LHCN-M2 (cell line): ENCODE results near the gene CBLC. TPM values are rescaled to one million over a fixed set of nuclear protein-coding genes. Genes with fewer than 3 reads are reported as not detected.

Experiments used
- DNase-seq: peaks from one replicate; pipeline ENCODE4 v3.0.0-alpha.2; 2012; ENCODE audit warnings: low read depth
- polyA plus RNA-seq: library from polyadenylated mRNA; unstranded; fragments of >200 nt; gene quantifications from one replicate; pipeline ENCODE4 v1.2.1, GENCODE V29; 2012; ENCODE audit warnings: missing spikeins
- total RNA-seq: library from RNA; depleted of rRNA; stranded (reverse); fragments of >200 nt; gene quantifications from 2 replicates; pipeline ENCODE4 v1.2.3, GENCODE V29; 2014; rRNA removed

Gene CBLC
- not detected in 2 replicates for total RNA-seq
- polyA plus RNA-seq = not detected

GRCh38 chr19:44777715-44778347, at the start of gene CBLC:
Gene CBLC (plus strand): TSS chr19:44777890. CDS start chr19:44777932, 42 bp downstream.
- DNase-seq = no peak

DNA sequence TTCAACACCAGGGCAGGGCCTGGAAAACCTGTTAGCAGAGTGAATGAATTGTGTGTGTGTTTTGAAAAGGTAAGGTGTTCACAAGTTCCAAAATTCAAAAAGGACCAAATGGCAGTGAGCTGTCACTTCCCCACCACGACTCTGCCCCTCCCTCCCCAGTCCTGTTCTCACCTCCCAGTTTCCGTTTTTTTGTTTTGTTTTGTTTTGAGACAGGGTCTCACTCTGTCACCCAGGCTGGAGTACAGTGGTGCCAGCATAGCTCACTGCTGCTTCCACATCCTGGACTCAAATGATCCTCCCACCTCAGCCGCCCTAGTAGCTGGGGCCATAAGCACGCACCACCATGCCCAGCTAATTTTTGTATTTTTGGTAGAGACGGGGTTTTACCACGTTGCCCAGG, 49.5 kb upstream of the CBLC start:
- no peak for DNase-seq

DNA sequence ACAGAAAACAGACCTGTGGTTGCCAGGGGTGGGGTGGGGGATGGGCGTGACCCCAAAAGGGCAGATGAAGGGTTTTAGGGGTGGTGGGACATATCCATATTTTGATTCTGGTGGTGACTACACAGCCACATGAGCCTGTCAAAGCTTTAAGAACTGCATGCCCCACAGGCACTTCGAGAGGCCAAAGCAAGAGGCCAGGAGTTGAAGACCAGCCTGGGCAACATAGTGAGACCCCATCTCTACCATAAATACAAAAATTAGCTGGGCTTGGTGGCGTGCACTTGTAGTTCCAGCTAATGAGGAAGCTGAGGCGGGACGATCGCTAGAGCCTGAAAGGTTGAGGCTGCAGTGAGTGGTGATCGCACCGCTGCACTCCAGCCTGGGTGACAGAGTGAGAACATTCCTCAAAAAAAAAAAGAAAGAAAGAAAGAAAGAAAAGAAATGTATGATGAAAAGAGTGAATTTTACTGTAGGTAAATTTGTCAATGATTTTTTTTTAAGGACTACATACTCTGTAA, 48.1 kb upstream of the CBLC start:
- DNase-seq = no peak

- DNase-seq = no peak
Observed at GRCh38 chr19:44731081-44731480, 46.6 kb upstream of the CBLC start.

- no peak for DNase-seq
Observed at GRCh38 chr19:44731622-44732021, 46.1 kb upstream of the CBLC start.

DNA sequence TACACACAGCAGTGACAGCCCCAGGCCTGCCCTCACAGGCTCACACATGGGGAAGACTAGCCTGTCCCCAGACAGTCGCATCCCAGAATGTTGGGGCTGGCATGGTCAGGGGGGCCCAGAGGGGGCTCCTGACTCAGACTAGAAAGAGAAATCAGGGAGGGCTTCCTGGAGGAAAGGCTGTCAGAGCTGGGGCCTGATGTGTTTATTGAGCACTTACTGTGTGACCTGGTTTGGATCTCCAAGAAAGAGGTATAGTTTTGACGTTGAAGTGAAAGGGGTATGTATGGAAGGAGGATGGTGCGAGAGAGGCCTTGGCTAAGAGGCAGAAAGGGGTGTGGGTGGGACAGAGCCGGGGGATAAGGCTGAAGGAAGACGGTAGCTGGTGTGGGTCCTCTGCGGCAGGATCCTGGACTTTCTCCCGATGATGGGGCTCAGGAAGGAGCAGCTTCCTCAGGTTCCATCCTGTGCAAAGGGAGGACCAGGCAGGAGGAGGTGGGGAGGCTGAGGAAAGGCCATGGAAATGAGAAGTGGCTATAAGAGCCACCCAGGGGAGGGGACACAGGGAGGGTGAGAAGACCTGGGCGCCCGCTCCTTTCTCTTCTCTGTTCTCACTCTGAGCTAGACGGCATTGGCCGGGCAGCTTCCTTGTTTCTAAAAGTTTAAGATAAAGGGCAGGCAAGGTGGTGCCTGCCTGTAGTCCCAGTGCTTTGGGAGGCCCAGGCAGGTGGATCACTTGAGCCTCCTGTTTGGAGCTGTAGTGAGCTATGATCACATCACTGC, 45.3 kb upstream of the CBLC start:
- no peak for DNase-seq

GRCh38 chr19:44734357-44734756, 43.3 kb upstream of the CBLC start:
- no peak for DNase-seq

- no peak for DNase-seq
Observed at GRCh38 chr19:44735011-44735410, 42.7 kb upstream of the CBLC start.

DNA sequence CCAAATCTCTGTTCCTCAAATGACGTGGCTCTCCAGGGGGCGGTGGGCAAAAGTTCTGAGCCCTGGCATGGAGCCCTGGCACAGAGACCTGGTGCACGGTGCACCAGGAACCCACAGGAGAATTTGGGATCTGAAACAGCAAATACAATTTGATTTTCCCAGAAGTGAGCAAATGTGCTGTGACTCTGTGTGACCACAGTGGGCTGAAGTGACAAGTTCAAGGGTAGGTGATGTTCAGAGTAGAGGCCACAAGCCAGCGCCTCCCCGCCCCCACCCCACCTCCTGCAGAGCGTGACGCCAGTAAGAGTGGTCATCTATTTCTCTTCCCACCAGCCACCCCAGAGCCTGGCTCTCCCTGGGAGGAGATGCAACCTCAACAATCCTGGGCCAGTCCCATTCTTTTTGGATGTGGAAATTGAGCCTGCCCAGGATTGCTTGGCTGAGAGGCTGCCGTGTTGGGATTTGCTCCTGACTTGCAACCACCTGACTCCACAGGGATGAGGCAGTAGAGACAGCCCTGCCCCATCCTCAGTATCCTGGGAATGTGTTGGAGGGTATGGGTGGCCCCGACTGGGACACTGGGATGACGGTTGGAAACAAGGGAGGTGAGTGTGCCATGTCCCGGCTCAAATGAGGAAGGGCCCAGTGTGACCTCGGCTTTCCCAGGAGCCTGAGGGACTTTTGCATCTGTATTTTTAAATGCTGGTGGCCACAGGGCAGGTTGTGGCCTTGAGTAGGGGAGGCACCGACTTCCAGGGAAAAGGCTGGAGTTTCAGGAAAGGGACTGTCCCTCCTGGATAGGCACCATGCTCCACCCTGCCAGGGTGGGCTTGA, 40.2 kb upstream of the CBLC start:
- DNase-seq = no peak

- no peak for DNase-seq
Observed at GRCh38 chr19:44738136-44738535, 39.6 kb upstream of the CBLC start.

DNA sequence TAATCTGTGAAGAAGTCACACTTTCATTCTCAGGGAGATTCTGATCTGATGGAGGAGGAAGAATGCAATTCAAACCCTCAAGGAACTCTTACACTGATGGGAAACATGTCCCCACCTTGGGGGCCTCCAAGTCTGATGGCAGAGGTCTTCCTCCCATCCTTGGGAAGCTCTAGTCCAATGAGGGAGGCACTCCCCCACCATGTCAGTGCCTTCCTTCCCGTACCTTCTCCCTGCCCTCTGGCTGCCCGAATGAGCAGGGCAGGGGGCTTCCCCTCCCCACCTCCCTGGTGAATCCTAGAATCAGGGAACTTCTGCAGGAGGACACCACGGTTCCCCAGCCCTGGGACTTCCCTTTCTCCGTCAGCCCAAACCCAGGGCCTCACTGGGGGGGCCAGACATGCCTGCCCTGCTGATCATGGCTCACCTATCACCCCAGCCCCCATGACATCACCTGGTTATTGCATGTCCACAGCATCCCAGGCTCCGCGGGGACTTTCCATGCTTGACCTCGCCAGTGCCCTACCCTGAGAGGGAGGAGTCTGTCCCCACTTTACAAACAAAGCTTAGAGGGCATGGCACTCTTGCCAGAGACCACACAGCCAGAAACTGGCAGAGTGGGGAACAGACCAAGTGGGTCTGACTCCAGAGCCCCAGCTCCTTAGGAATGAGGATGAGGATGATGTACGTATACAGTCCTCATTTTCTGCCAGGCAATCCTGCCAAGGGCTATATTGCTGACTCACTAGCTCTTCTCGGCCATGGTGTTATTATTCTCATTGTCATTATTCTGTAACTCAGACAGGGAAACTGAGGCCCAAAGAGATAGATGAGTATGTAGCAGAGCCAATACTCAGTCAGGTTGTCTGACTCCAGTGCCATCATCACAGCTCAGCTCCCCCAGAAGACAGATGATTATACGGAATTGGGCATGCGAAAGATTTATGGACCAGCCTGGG, 38.8 kb upstream of the CBLC start:
- DNase-seq = no peak

GRCh38 chr19:44740351-44740824, 37.3 kb upstream of the CBLC start:
- DNase-seq = no peak

DNA sequence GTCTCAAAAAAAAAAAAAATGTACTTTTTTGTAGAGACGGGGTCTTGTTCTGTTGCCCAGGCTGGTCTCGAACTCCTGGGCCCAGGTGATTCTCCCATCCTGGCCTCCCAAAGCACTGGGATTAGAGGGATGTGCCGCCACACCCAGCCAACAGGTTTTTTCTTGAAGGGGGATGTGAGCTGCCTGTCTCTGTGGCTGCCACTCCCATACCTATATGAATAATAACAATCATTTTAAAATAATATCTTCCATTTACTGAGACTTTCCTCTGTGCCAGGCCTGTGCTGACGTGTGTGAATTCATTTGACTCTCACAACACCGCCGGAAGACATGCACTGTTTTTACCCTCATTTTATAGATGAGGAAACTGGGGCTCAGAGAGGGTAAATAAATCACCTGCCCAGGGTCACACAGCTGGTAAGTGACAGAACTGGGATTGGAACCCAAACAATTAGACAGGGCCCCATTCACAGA, 36.4 kb upstream of the CBLC start:
- no peak for DNase-seq

GRCh38 chr19:44741841-44742329, 35.8 kb upstream of the CBLC start:
- peak; percentile 99 for DNase-seq

DNA sequence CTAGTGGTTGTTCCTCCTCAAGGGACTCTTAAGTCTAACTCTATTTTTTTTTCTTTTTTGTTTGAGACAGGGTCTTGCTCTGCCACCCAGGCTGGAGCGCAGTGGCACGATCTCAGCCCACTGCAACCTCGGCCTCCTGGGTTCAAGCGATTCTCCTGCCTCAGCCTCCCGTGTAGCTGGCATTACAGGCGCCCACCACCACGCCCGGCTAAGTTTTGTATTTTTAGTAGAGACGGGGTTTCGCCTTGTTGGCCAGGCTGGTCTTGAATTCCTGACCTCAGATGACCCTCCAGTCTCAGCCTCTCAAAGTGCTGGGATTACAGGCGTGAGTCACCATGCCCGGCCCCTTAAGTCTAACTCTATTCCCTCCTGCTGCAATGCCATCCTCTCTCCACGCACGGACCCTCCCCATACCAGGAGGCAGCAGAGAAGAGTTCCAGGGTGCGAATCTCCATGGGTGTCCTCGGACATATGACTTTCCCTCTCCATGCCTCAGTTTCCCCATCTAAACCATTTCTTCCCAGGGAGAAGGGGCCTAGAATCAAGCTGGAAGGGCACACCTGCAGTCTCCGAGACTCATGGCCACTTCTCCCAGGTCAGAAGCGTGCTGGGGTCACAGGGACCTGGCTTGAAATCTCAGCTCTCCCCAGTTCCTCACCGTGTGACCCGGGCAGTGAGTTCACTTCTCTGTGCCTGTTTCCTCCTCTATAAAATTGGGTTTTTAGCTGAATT, 35.2 kb upstream of the CBLC start:
- peak; percentile 77 for DNase-seq

GRCh38 chr19:44744871-44745332, 32.8 kb upstream of the CBLC start:
- no peak for DNase-seq

DNA sequence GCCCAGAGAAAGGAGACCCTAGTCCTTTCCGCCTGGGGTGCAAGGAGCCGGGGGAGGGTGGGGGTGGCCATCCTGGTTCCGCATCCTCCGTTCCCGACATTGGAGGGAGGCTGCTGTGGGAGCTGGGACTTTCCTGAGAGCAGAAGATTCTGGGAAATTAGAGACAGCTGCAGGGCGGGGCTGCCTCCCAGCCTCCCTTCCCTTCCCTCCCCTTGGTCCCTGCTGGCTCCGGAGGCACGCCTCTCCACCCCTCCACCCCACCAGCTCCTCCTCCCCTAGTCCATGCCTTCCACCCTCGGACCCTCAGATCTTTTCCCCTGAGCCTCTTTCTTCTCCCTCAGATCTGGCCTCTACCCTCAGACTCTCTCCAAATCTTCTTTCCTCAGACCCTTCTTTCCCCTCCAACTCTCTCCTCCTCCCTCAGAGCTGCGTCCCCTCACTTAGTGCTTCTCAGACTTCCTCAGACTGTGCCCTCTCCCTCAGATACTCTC, 32.3 kb upstream of the CBLC start:
- peak; percentile 84 for DNase-seq

- no peak for DNase-seq
Observed at GRCh38 chr19:44745887-44746600, 31.6 kb upstream of the CBLC start.

DNA sequence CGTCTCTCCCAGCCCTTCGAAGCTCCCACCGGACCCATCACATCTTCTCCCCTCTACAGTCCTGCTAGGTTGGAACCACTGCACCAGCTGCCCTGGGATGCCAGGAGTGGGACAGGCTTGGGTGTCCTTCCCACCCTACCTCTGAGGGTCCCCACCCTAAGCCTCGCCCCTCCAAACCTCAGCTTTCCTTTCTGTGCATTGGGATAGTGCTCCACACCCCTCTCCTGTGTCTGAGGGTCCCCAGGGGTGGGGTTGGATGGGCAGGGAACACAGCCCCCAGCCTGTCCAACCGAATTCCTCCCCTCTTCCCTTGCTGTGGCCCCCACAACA, 31.1 kb upstream of the CBLC start:
- DNase-seq = no peak
